WERI-Rb-1 (cell line): ENCODE results near the gene ATP8A2.

ENCODE experiments used
- DNase-seq: peaks from one replicate; pipeline ENCODE4 v3.0.0-alpha.2; 2020
- H3K27ac ChIP-seq: fragments of 250-450 bp; sonication (Bioruptor Pico); 2 replicates; pipeline ENCODE4 v1.5.1; 2020; ENCODE audit warnings: mild to moderate bottlenecking, moderate library complexity
- H3K27me3 ChIP-seq: fragments of 250-450 bp; sonication (Bioruptor Pico); 2 replicates; pipeline ENCODE4 v1.5.1; 2021; ENCODE audit warnings: mild to moderate bottlenecking, low read depth, moderate library complexity; ENCODE audit not compliant: insufficient read depth, severe bottlenecking
- H3K36me3 ChIP-seq: fragments of 250-450 bp; sonication (Bioruptor Pico); 2 replicates; pipeline ENCODE4 v1.5.1; 2020; ENCODE audit warnings: mild to moderate bottlenecking, moderate library complexity
- H3K4me3 ChIP-seq: 2 replicates; pipeline ENCODE4 v1.5.1; 2011; ENCODE audit warnings: low read depth, mild to moderate bottlenecking, control low read depth, low read length
- H3K9me3 ChIP-seq: fragments of 250-450 bp; sonication (Bioruptor Pico); 2 replicates; pipeline ENCODE4 v1.5.1; 2021; ENCODE audit warnings: mild to moderate bottlenecking, moderate library complexity; ENCODE audit not compliant: severe bottlenecking
- CTCF ChIP-seq: IDR thresholded peaks from 2 replicates; pipeline ENCODE4 v1.5.1; 2011; ENCODE audit warnings: low read depth, mild to moderate bottlenecking, control low read depth, inconsistent platforms, low read length

ATP8A2 gene

GRCh38 chr13:25581351-25581750, 209.6 kb downstream of the ATP8A2 start:
- no peak overlapping the region for H3K4me3 ChIP-seq
- H3K36me3 ChIP-seq, result 0 out of 2 replicates have a peak, but pooled peaks cover 3% of the 10 kb centered on the region
- H3K27ac ChIP-seq, result peak overlapping the region; percentile 50
- no peaks in the 10 kb centered on the region for H3K9me3 ChIP-seq
- no peak for TF ChIP-seq CTCF
- H3K27me3 ChIP-seq, result no peaks in the 10 kb centered on the region
- DNase-seq, result peak; percentile 93

GRCh38 chr13:25584087-25584486, 212.3 kb downstream of the ATP8A2 start:
- H3K36me3 ChIP-seq, result 0 out of 2 replicates have a peak, but pooled peaks cover 3% of the 10 kb centered on the region
- no peaks in the 10 kb centered on the region for H3K27me3 ChIP-seq
- DNase-seq, result no peak
- H3K9me3 ChIP-seq, result no peaks in the 10 kb centered on the region
- H3K27ac ChIP-seq, result no peak overlapping the region
- no peak for TF ChIP-seq CTCF
- no peak overlapping the region for H3K4me3 ChIP-seq

GRCh38 chr13:25585000-25585399, 213.2 kb downstream of the ATP8A2 start:
- no peak for DNase-seq
- no peaks in the 10 kb centered on the region for H3K9me3 ChIP-seq
- no peak overlapping the region for H3K27ac ChIP-seq
- H3K27me3 ChIP-seq, result no peaks in the 10 kb centered on the region
- H3K36me3 ChIP-seq, result 0 out of 2 replicates have a peak, but pooled peaks cover 3% of the 10 kb centered on the region
- H3K4me3 ChIP-seq, result no peak overlapping the region
- no peak for TF ChIP-seq CTCF

GRCh38 chr13:25587326-25587980, 215.7 kb downstream of the ATP8A2 start:
- no peaks in the 10 kb centered on the region for H3K27me3 ChIP-seq
- H3K9me3 ChIP-seq, result no peaks in the 10 kb centered on the region
- DNase-seq, result no peak
- 0 out of 2 replicates have a peak, but pooled peaks cover under 1% of the 10 kb centered on the region for H3K36me3 ChIP-seq
- no peak for TF ChIP-seq CTCF
- H3K27ac ChIP-seq, result no peak overlapping the region
- no peak overlapping the region for H3K4me3 ChIP-seq

- peak; percentile 76 for DNase-seq
- peak; percentile 25; the same call in 1 of the 2 replicates for TF ChIP-seq CTCF
- H3K4me3 ChIP-seq, result no peak overlapping the region
- H3K36me3 ChIP-seq, result no peaks in the 10 kb centered on the region
- no peak overlapping the region for H3K27ac ChIP-seq
- no peaks in the 10 kb centered on the region for H3K9me3 ChIP-seq
- H3K27me3 ChIP-seq, result no peaks in the 10 kb centered on the region
Measured at GRCh38 chr13:25588336-25589060, 216.7 kb downstream of the ATP8A2 start.
